ENCODE results near the gene FMNL1.
A peak's percentile ranks its signal among the peaks of the same experiment; 100 is the strongest.
"Not testable (repeated sequence)": the region's sequence is repeated elsewhere in the genome, so short reads cannot be mapped to it uniquely, and the experiment has no call there.

Gene FMNL1

DNA sequence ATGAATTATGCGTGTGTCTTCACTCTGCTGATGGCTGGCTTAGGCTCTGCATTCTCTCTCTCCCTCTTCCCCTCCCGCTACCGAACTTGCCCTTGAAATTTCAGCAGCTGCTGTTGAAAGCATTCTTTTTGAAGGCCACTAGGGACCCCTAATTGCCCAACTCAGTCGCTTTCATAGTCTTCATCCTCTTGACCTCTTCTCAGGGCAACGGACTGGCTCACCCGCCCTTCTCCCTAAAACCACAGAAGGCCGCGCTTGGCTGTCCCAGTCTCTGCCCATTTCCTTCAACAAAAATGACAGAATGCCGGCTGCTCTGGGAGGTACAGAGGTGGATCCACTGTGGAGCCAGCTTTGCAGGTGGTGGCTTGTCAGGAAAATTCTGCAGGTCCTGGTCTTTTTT is 21.0 kb upstream of the FMNL1 start:
- Histone ChIP-seq H3K4me3 (IDR thresholded peaks at IDR 0.05; ENCODE audit: insufficient read depth, low read depth, low read length) (no peak overlapping the region), H3K27ac (no peak overlapping the region), H3K27me3 (ENCODE audit: insufficient read depth, low read depth) (no peaks in the 10 kb centered on the region), H3K36me3 (ENCODE audit: insufficient read depth) (no peaks in the 10 kb centered on the region), H3K4me1 (ENCODE audit: low read depth, poor library complexity, severe bottlenecking) (peaks cover 16% of the 10 kb centered on the region), H4K20me1 (ENCODE audit: insufficient read depth) (no peaks in the 10 kb centered on the region), H2AFZ (ENCODE audit: low read depth) (no peak overlapping the region), H3K4me2 (no peak overlapping the region), H3K79me2 (ENCODE audit: insufficient read depth, low read depth) (no peaks in the 10 kb centered on the region), H3K9ac (no peak overlapping the region)
- TF ChIP-seq, protein P1, sequence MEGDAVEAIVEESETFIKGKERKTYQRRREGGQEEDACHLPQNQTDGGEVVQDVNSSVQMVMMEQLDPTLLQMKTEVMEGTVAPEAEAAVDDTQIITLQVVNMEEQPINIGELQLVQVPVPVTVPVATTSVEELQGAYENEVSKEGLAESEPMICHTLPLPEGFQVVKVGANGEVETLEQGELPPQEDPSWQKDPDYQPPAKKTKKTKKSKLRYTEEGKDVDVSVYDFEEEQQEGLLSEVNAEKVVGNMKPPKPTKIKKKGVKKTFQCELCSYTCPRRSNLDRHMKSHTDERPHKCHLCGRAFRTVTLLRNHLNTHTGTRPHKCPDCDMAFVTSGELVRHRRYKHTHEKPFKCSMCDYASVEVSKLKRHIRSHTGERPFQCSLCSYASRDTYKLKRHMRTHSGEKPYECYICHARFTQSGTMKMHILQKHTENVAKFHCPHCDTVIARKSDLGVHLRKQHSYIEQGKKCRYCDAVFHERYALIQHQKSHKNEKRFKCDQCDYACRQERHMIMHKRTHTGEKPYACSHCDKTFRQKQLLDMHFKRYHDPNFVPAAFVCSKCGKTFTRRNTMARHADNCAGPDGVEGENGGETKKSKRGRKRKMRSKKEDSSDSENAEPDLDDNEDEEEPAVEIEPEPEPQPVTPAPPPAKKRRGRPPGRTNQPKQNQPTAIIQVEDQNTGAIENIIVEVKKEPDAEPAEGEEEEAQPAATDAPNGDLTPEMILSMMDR (conservative IDR thresholded peaks at IDR 0.05; ENCODE audit: low read depth, low read length): no peak

GRCh38 chr17:45201457-45201856 is 20.2 kb upstream of the FMNL1 start:
- no peak overlapping the region for H3K27ac ChIP-seq
- no peaks in the 10 kb centered on the region for H3K27me3 ChIP-seq (ENCODE audit: insufficient read depth, low read depth)
- no peaks in the 10 kb centered on the region for H4K20me1 ChIP-seq (ENCODE audit: insufficient read depth)
- H3K36me3 ChIP-seq (ENCODE audit: insufficient read depth): no peaks in the 10 kb centered on the region
- H3K4me3 ChIP-seq (IDR thresholded peaks at IDR 0.05; ENCODE audit: insufficient read depth, low read depth, low read length): no peak overlapping the region
- no peak overlapping the region for H3K4me2 ChIP-seq
- H3K79me2 ChIP-seq (ENCODE audit: insufficient read depth, low read depth): no peaks in the 10 kb centered on the region
- H3K9ac ChIP-seq: no peak overlapping the region
- TF ChIP-seq, protein P1 (conservative IDR thresholded peaks at IDR 0.05; ENCODE audit: low read depth, low read length): no peak
- H3K4me1 ChIP-seq (ENCODE audit: low read depth, poor library complexity, severe bottlenecking): peaks cover 16% of the 10 kb centered on the region
- no peak overlapping the region for H2AFZ ChIP-seq (ENCODE audit: low read depth)

- peaks cover 16% of the 10 kb centered on the region for H3K4me1 ChIP-seq (ENCODE audit: low read depth, poor library complexity, severe bottlenecking)
- H3K36me3 ChIP-seq (ENCODE audit: insufficient read depth); H3K4me3 ChIP-seq (IDR thresholded peaks at IDR 0.05; ENCODE audit: insufficient read depth, low read depth, low read length); H3K4me2 ChIP-seq; H3K79me2 ChIP-seq (ENCODE audit: insufficient read depth, low read depth); H4K20me1 ChIP-seq (ENCODE audit: insufficient read depth); H3K27me3 ChIP-seq (ENCODE audit: insufficient read depth, low read depth); H2AFZ ChIP-seq (ENCODE audit: low read depth); H3K27ac ChIP-seq; H3K9ac ChIP-seq: not testable (repeated sequence)
Measured at GRCh38 chr17:45201880-45202279, 19.8 kb upstream of the FMNL1 start.

GRCh38 chr17:45218895-45219661 is 2.6 kb upstream of the FMNL1 start:
- Histone ChIP-seq H3K36me3 (ENCODE audit: insufficient read depth) (no peaks in the 10 kb centered on the region), H3K4me1 (ENCODE audit: low read depth, poor library complexity, severe bottlenecking) (peaks cover 31% of the 10 kb centered on the region), H2AFZ (ENCODE audit: low read depth) (no peak overlapping the region), H3K4me3 (IDR thresholded peaks at IDR 0.05; ENCODE audit: insufficient read depth, low read depth, low read length) (no peak overlapping the region), H3K4me2 (no peak overlapping the region; the same call in 1 of the 2 replicates), H4K20me1 (ENCODE audit: insufficient read depth) (no peaks in the 10 kb centered on the region), H3K79me2 (ENCODE audit: insufficient read depth, low read depth) (peaks cover 38% of the 10 kb centered on the region), H3K27ac (peak overlapping the region; percentile 15; the same call in 1 of the 2 replicates), H3K9ac (no peak overlapping the region), H3K27me3 (ENCODE audit: insufficient read depth, low read depth) (no peaks in the 10 kb centered on the region)
- TF ChIP-seq, protein P1 (conservative IDR thresholded peaks at IDR 0.05; ENCODE audit: low read depth, low read length): peak; percentile 99

- Histone ChIP-seq H3K4me3 (IDR thresholded peaks at IDR 0.05; ENCODE audit: insufficient read depth, low read depth, low read length) (no peak overlapping the region), H4K20me1 (ENCODE audit: insufficient read depth) (no peaks in the 10 kb centered on the region), H3K27ac (peak overlapping the region; percentile 44; the same call in 1 of the 2 replicates), H3K79me2 (ENCODE audit: insufficient read depth, low read depth) (peaks cover 48% of the 10 kb centered on the region), H2AFZ (ENCODE audit: low read depth) (no peak overlapping the region), H3K27me3 (ENCODE audit: insufficient read depth, low read depth) (no peaks in the 10 kb centered on the region), H3K9ac (no peak overlapping the region), H3K36me3 (ENCODE audit: insufficient read depth) (no peaks in the 10 kb centered on the region), H3K4me1 (ENCODE audit: low read depth, poor library complexity, severe bottlenecking) (peaks cover 41% of the 10 kb centered on the region), H3K4me2 (peak overlapping the region; percentile 91; the same call in 1 of the 2 replicates)
- TF ChIP-seq, protein P1 (conservative IDR thresholded peaks at IDR 0.05; ENCODE audit: low read depth, low read length): no peak
Measured at GRCh38 chr17:45220079-45220478, 1.6 kb upstream of the FMNL1 start.

Data from KMS-11 (cell line).